Tibial nerve (tissue), 4 donors: ENCODE data around the gene TCFL5. TPM values are rescaled to one million over a fixed set of nuclear protein-coding genes. Genes with fewer than 3 reads are reported as not detected.

ENCODE experiments used
- DNase-seq, 2 donors: peaks; one replicate each; pipeline ENCODE4 v3.0.0-alpha.2; 2019; ENCODE audit warnings: low spot score in 2 of 2
- H3K27ac ChIP-seq, 4 donors: fragments of 200-600 bp; sonication (generic) in 3 of 4; one replicate each; pipeline ENCODE4 v1.5.1; 2017 to 2019; ENCODE audit warnings: mild to moderate bottlenecking in 1 of 4
- H3K27me3 ChIP-seq, 2 donors: fragments of 200-600 bp; sonication (generic) in 1 of 2; one replicate each; pipeline versions ENCODE4 v1.5.1 to v1.6.0; 2017 to 2019
- H3K36me3 ChIP-seq, 3 donors: fragments of 200-600 bp; sonication (generic); one replicate each; pipeline ENCODE4 v1.5.1; 2018 to 2019
- H3K4me1 ChIP-seq, 4 donors: fragments of 200-600 bp; sonication (generic) in 3 of 4; one replicate each; pipeline ENCODE4 v1.5.1; 2017 to 2019
- H3K4me3 ChIP-seq, 4 donors: fragments of 200-600 bp; sonication (generic) in 3 of 4; one replicate each; pipeline ENCODE4 v1.5.1; 2017 to 2019; ENCODE audit warnings: mild to moderate bottlenecking in 1 of 4, moderate library complexity in 1 of 4
- H3K9me3 ChIP-seq, 4 donors: fragments of 200-600 bp; sonication (generic) in 3 of 4; one replicate each; pipeline ENCODE4 v1.5.1; 2017 to 2019
- CTCF ChIP-seq, 5 experiments: fragments of 200-600 bp in 3 of 5; fragments of 450-650 bp in 2 of 5; sonication (generic) in 3 of 5; IDR thresholded peaks; one replicate each; pipeline ENCODE4 v1.5.1; 2016 to 2019; ENCODE audit warnings: antibody characterized with exemption in 5 of 5, mild to moderate bottlenecking in 3 of 5, moderate library complexity in 2 of 5
- EP300 ChIP-seq, 2 donors: sonication (generic); formaldehyde crosslinking; IDR thresholded peaks; one replicate each; pipeline ENCODE4 v1.6.1; 2017; ENCODE audit warnings: antibody characterized with exemption in 2 of 2, mild to moderate bottlenecking in 1 of 2
- POLR2A ChIP-seq, 2 donors: fragments of 450-650 bp; IDR thresholded peaks; one replicate each; pipeline ENCODE4 v1.6.1; 2017; ENCODE audit warnings: antibody characterized with exemption in 2 of 2, mild to moderate bottlenecking in 2 of 2, moderate library complexity in 2 of 2
- WGBS, 2 donors: methylation state at CpG; one replicate each; pipeline ENCODE4 v1.1.5; 2018; 5-methylcytosine and 5-hydroxymethylcytosine counted together
- total RNA-seq, 4 donors: library from RNA; depleted of rRNA; stranded (reverse); fragments of >200 nt; gene quantifications; one replicate each; pipeline ENCODE4 v1.1.0, GENCODE V29; 2016

The TCFL5 gene
- total RNA-seq, 4 donors from 2014 or later, result 9.8 to 25.1 (median 16.2) TPM

- peaks cover 7 to 99% (median 57%) of the 10 kb centered on the region in 3 donors for H3K36me3 ChIP-seq
- no peak for DNase-seq
- H3K27me3 ChIP-seq, result no peaks in the 10 kb centered on the region
- H3K9me3 ChIP-seq, result no peaks in the 10 kb centered on the region
- no peak overlapping the region for H3K4me3 ChIP-seq
- WGBS, 2 donors, result 67 to 68% methylated on average over 16 of the region's 16 CpGs
- TF ChIP-seq CTCF (IDR thresholded peaks at IDR 0.05), result peak in 2 of 5 experiments; percentile 26 to 38
- no peak for TF ChIP-seq EP300 (IDR thresholded peaks at IDR 0.05)
- H3K4me1 ChIP-seq, result peaks cover 0 to 10% (median 0%) of the 10 kb centered on the region in 4 donors
- H3K27ac ChIP-seq, result no peak overlapping the region
Observed at GRCh38 chr20:62907384-62908317, 46.0 kb upstream of the TCFL5 start.

DNA sequence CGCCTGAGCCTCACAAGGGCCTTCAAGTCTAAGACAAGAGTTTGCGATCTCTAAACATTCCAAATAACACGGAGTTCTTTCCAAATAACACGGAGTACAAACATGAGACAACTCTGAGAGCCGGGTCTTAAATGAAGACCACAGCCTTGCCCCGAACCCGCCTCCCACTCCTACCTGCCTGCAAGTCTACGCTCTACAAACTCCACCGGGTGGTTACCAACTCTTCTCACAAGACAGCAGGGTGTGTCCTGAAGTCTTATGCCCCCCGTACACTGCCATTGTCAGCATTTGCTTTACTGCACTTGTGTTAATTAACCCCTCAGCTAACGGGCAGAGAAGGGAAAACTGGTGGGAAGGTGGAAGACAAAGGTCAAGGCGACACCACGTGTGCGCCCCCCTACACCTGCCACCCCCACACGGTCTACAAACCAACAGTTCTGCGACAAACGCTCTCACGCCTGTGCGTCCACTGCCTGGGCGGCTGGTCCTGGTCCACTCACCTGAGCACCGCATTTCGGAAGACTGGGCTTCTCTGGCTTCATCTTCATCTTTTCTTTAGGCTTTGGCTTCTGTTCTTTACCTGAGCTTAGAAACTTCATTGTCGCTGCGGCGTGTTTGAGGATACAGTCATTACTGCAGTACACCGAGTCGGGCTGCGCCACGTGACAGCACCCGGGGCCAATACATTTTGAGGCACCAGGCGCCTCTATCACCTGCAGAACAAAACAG, 45.2 kb upstream of the TCFL5 start:
- H3K27me3 ChIP-seq, result no peaks in the 10 kb centered on the region
- WGBS, 2 donors, result 90% methylated on average over 31 of the region's 31 CpGs
- no peak for TF ChIP-seq POLR2A (IDR thresholded peaks at IDR 0.05)
- TF ChIP-seq EP300 (IDR thresholded peaks at IDR 0.05), result no peak
- no peak for TF ChIP-seq CTCF (IDR thresholded peaks at IDR 0.05)
- H3K36me3 ChIP-seq, result peaks cover 7 to 100% (median 54%) of the 10 kb centered on the region in 3 donors
- peaks cover 0 to 5% (median 0%) of the 10 kb centered on the region in 4 donors for H3K4me1 ChIP-seq
- H3K4me3 ChIP-seq, result no peak overlapping the region
- no peak overlapping the region for H3K27ac ChIP-seq
- no peaks in the 10 kb centered on the region for H3K9me3 ChIP-seq
- no peak for DNase-seq

GRCh38 chr20:62906209-62906608, 44.6 kb upstream of the TCFL5 start:
- Histone ChIP-seq H3K4me3 (no peak overlapping the region), H3K9me3 (no peaks in the 10 kb centered on the region), H3K36me3 (peaks cover 7 to 100% (median 48%) of the 10 kb centered on the region in 3 donors), H3K27ac (no peak overlapping the region), H3K4me1 (no peaks in the 10 kb centered on the region), H3K27me3 (no peaks in the 10 kb centered on the region)
- no peak for DNase-seq
- TF ChIP-seq EP300 (IDR thresholded peaks at IDR 0.05) (no peak), CTCF (IDR thresholded peaks at IDR 0.05) (no peak), POLR2A (IDR thresholded peaks at IDR 0.05) (no peak)
- WGBS, 2 donors, result 91% methylated on average over 16 of the region's 16 CpGs

- TF ChIP-seq POLR2A (IDR thresholded peaks at IDR 0.05) (no peak), CTCF (IDR thresholded peaks at IDR 0.05) (no peak), EP300 (IDR thresholded peaks at IDR 0.05) (no peak)
- no peak for DNase-seq
- Histone ChIP-seq H3K27ac (no peak overlapping the region), H3K9me3 (no peaks in the 10 kb centered on the region), H3K4me1 (peaks cover 0 to 3% (median 0%) of the 10 kb centered on the region in 4 donors), H3K27me3 (no peaks in the 10 kb centered on the region), H3K36me3 (peaks cover 7 to 97% (median 44%) of the 10 kb centered on the region in 3 donors), H3K4me3 (no peak overlapping the region)
- 86 to 89% methylated on average over 17 of the region's 17 CpGs for WGBS, 2 donors
Observed at GRCh38 chr20:62905536-62906117, 44.0 kb upstream of the TCFL5 start.
